K562 (cell line): Measurements from ENCODE around the gene MPC1.

Source experiments
- CC2D1A ChIP-seq: fragments of 450-650 bp; IDR thresholded peaks from 2 replicates; pipeline ENCODE4 v1.6.1; 2017; ENCODE audit warnings: mild to moderate bottlenecking
- ELF2 ChIP-seq: fragments of 250-450 bp; sonication (Bioruptor Pico); IDR thresholded peaks from 2 replicates; pipeline ENCODE4 v1.5.0; 2021; ENCODE audit warnings: mild to moderate bottlenecking
- MAFK ChIP-seq: IDR thresholded peaks from 2 replicates; pipeline ENCODE4 v1.6.1; 2011; ENCODE audit warnings: low read length, improper control_type of control experiment
- NFYB ChIP-seq: IDR thresholded peaks from 2 replicates; pipeline ENCODE4 v1.6.1; 2011; ENCODE audit warnings: mild to moderate bottlenecking, moderate library complexity; ENCODE audit not compliant: insufficient read length; ENCODE audit errors: extremely low read depth
- TF ChIP-seq, protein P1 (sequence below), 3 experiments: IDR thresholded peaks in 2 of 3; conservative IDR thresholded peaks in 1 of 3; 2 replicates each; pipeline ENCODE4 v1.5.1; 2011 to 2012; ENCODE audit warnings: low read length in 3 of 3, mild to moderate bottlenecking in 3 of 3, control low read depth in 2 of 3, improper control_type of control experiment in 1 of 3, inconsistent platforms in 1 of 3, low read depth in 1 of 3, mixed read lengths in 1 of 3, moderate library complexity in 1 of 3; ENCODE audit not compliant: insufficient read depth in 2 of 3

DNA sequence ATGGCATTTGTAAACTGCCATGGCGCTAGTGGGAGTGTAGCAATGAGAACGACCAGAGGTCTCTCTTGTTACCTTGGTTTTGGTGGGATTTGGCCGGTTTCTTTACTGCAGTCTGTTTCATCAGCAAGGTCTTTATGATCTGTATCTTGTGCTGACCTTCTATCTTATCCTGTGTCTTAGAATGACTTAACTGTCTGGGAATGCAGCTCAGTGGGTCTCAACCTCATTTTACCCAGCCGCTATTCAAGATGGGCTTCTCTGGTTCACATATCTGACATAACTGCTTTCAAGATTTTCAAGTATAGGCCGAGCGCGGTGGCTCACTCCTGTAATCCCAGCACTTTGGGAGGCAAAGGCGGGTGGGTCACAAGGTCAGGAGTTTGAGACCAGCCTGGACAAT lies 38.5 kb downstream of the MPC1 start:
- TF ChIP-seq MAFK (no peak), ELF2 (no peak), NFYB (no peak), CC2D1A (no peak)
- TF ChIP-seq, protein P1, sequence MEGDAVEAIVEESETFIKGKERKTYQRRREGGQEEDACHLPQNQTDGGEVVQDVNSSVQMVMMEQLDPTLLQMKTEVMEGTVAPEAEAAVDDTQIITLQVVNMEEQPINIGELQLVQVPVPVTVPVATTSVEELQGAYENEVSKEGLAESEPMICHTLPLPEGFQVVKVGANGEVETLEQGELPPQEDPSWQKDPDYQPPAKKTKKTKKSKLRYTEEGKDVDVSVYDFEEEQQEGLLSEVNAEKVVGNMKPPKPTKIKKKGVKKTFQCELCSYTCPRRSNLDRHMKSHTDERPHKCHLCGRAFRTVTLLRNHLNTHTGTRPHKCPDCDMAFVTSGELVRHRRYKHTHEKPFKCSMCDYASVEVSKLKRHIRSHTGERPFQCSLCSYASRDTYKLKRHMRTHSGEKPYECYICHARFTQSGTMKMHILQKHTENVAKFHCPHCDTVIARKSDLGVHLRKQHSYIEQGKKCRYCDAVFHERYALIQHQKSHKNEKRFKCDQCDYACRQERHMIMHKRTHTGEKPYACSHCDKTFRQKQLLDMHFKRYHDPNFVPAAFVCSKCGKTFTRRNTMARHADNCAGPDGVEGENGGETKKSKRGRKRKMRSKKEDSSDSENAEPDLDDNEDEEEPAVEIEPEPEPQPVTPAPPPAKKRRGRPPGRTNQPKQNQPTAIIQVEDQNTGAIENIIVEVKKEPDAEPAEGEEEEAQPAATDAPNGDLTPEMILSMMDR (IDR thresholded peaks at IDR 0.05 in 2 of 3, conservative IDR thresholded peaks at IDR 0.05 in 1 of 3; ENCODE audit: insufficient read depth in 2 of 3, low read depth in 1 of 3, low read length in 3 of 3): no peak
